ENCODE data around the gene DCST1. TPM values are rescaled to one million over a fixed set of nuclear protein-coding genes. Genes with fewer than 3 reads are reported as not detected.

The DCST1 gene
- total RNA-seq, 1 donor, result not detected

DNA sequence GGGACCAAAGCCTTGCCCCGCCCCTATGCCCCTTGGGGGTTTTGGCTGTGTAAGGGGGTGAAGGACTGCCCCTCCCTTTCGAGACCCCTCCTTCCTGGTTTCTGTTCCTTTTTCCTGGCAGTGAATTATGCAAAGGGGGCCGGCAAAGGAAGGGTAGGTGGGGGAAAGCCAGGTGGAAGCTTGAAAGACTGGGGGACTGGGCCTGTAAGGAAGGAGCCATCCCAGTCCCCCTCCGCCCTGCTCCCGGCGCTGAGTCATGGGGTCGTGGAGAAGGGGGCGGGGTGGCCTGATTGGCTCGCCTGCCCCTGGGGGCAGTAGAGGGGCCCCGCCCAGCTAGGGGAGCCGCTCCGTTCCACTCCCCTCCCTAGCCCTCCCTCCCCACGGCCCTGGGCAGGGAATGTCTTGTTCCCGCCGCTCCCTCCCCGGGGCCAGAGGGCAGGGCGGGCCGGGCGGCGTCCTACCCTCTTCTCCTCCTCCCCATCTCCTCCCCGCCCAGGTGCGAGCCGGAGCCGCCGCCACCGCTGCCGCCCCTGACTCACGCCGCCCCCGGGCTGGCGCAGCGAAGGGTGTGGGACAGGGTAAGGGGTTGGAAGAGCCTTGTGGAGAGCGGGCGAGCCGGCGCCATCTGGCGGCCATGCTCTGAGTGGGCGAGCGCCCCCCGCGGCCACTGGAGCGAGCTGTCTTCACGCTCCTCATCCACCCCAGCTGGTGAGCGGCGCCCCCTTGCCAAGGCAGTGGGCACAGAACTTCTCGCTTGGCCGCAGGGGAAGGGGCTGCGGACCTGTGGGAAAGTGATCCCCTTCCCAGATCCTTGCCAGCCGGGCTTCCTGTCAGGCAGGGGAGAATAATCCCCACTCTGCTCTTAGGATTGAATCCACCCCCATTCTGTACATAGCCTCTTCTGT is 16.3 kb upstream of the DCST1 start:
- H4K20me1 ChIP-seq (ENCODE audit: insufficient read depth, low read length), result peaks cover 21% of the 10 kb centered on the region
- no peak overlapping the region for H2AFZ ChIP-seq (ENCODE audit: low read length)
- DNase-seq (ENCODE audit: insufficient read length, low spot score, missing footprints), result peak; percentile 98
- TF ChIP-seq, protein P1, sequence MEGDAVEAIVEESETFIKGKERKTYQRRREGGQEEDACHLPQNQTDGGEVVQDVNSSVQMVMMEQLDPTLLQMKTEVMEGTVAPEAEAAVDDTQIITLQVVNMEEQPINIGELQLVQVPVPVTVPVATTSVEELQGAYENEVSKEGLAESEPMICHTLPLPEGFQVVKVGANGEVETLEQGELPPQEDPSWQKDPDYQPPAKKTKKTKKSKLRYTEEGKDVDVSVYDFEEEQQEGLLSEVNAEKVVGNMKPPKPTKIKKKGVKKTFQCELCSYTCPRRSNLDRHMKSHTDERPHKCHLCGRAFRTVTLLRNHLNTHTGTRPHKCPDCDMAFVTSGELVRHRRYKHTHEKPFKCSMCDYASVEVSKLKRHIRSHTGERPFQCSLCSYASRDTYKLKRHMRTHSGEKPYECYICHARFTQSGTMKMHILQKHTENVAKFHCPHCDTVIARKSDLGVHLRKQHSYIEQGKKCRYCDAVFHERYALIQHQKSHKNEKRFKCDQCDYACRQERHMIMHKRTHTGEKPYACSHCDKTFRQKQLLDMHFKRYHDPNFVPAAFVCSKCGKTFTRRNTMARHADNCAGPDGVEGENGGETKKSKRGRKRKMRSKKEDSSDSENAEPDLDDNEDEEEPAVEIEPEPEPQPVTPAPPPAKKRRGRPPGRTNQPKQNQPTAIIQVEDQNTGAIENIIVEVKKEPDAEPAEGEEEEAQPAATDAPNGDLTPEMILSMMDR (IDR thresholded peaks at IDR 0.05; ENCODE audit: extremely low read depth, low read depth, low read length), result peak; percentile 97
- H3K27ac ChIP-seq (ENCODE audit: low read depth, low read length), result no peak overlapping the region
- H3K36me3 ChIP-seq (ENCODE audit: insufficient read depth, low read length), result peaks cover 15% of the 10 kb centered on the region
- H3K27me3 ChIP-seq (ENCODE audit: insufficient read depth, low read length), result no peaks in the 10 kb centered on the region
- peak overlapping the region; percentile 59 for H3K4me3 ChIP-seq (ENCODE audit: insufficient read depth, low read length)
- H3K4me2 ChIP-seq (ENCODE audit: insufficient read depth, low read length), result peak overlapping the region; percentile 56
- H3K9me3 ChIP-seq (ENCODE audit: low read depth, low read length), result no peaks in the 10 kb centered on the region
- H3K79me2 ChIP-seq (ENCODE audit: insufficient read depth, low read length), result peaks cover 10% of the 10 kb centered on the region
- peaks cover 15% of the 10 kb centered on the region for H3K4me1 ChIP-seq (ENCODE audit: insufficient read depth, low read length)

DNA sequence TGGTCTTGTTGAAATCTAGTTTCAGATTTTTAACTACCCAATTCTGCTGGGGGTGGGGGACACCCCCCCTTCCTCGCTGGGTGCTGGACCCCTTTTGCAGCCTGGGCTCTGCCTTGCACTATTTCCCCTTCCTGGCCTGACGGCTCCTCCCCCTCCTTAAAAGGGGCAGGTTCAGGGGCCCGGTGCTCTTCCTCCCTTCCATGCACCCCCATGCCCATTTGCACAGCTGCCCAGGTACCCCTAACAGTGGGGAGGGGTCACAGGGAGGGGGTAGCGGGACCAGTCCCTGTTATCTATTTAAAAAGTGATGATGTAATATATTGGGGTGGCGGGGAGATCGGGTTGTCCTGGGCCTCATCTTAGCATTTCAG is 15.7 kb upstream of the DCST1 start:
- peaks cover 5% of the 10 kb centered on the region for H3K79me2 ChIP-seq (ENCODE audit: insufficient read depth, low read length)
- peak overlapping the region; percentile 59 for H3K4me3 ChIP-seq (ENCODE audit: insufficient read depth, low read length)
- no peak overlapping the region for H2AFZ ChIP-seq (ENCODE audit: low read length)
- no peaks in the 10 kb centered on the region for H3K9me3 ChIP-seq (ENCODE audit: low read depth, low read length)
- H4K20me1 ChIP-seq (ENCODE audit: insufficient read depth, low read length), result peaks cover 15% of the 10 kb centered on the region
- no peaks in the 10 kb centered on the region for H3K27me3 ChIP-seq (ENCODE audit: insufficient read depth, low read length)
- H3K27ac ChIP-seq (ENCODE audit: low read depth, low read length), result no peak overlapping the region
- H3K4me1 ChIP-seq (ENCODE audit: insufficient read depth, low read length), result peaks cover 15% of the 10 kb centered on the region
- TF ChIP-seq, protein P1 (IDR thresholded peaks at IDR 0.05; ENCODE audit: extremely low read depth, low read depth, low read length), result no peak
- peaks cover 15% of the 10 kb centered on the region for H3K36me3 ChIP-seq (ENCODE audit: insufficient read depth, low read length)
- H3K4me2 ChIP-seq (ENCODE audit: insufficient read depth, low read length), result peak overlapping the region; percentile 56
- DNase-seq (ENCODE audit: insufficient read length, low spot score, missing footprints), result no peak

DNA sequence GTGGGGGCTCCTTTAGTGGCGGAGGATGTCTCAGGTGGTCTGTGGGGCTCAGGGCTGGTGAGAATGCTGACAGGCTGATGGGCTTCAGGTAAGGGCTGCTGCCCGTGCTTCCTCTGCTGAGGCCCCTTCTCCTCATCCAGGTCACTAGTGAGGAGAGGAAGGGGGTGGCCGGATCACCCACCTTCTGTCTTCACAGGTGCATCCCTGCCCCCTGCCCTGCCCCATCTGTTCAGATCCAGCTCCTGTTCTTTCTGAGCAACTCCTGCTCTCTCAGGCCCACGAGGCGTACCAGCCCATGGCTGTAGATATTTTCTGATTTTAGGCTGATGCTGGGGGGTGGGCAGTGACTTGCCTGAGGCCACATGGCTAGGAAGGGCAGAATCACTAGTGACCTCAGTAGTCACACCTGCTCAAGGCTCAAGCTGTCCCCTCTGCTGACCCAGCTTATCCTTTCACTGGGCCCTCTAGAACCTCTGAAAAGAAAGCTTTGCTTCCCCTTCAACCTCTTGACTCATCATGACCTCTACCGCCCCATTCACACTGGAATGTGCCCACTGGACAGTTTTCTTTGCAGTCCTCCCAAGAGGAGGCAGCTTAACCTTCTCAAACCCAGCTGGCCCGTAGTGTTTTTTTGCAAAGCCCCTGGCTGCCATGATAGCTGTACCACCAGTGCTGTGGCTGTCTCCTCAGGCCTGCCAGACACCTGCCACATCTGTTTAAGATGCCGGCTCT is 14.8 kb upstream of the DCST1 start:
- Histone ChIP-seq H3K4me1 (ENCODE audit: insufficient read depth, low read length) (peaks cover 15% of the 10 kb centered on the region), H4K20me1 (ENCODE audit: insufficient read depth, low read length) (peaks cover 14% of the 10 kb centered on the region), H3K4me3 (ENCODE audit: insufficient read depth, low read length) (no peak overlapping the region), H3K36me3 (ENCODE audit: insufficient read depth, low read length) (peaks cover 15% of the 10 kb centered on the region), H3K4me2 (ENCODE audit: insufficient read depth, low read length) (no peak overlapping the region), H3K27me3 (ENCODE audit: insufficient read depth, low read length) (no peaks in the 10 kb centered on the region), H3K27ac (ENCODE audit: low read depth, low read length) (no peak overlapping the region), H3K9me3 (ENCODE audit: low read depth, low read length) (no peaks in the 10 kb centered on the region), H2AFZ (ENCODE audit: low read length) (no peak overlapping the region), H3K79me2 (ENCODE audit: insufficient read depth, low read length) (no peaks in the 10 kb centered on the region)
- TF ChIP-seq, protein P1 (IDR thresholded peaks at IDR 0.05; ENCODE audit: extremely low read depth, low read depth, low read length), result no peak
- peak; percentile 93 for DNase-seq (ENCODE audit: insufficient read length, low spot score, missing footprints)

All from osteoblast (primary cell).